ENCODE data around the gene SMARCB1.
A peak's percentile ranks its signal among the peaks of the same experiment; 100 is the strongest.

SMARCB1 gene

DNA sequence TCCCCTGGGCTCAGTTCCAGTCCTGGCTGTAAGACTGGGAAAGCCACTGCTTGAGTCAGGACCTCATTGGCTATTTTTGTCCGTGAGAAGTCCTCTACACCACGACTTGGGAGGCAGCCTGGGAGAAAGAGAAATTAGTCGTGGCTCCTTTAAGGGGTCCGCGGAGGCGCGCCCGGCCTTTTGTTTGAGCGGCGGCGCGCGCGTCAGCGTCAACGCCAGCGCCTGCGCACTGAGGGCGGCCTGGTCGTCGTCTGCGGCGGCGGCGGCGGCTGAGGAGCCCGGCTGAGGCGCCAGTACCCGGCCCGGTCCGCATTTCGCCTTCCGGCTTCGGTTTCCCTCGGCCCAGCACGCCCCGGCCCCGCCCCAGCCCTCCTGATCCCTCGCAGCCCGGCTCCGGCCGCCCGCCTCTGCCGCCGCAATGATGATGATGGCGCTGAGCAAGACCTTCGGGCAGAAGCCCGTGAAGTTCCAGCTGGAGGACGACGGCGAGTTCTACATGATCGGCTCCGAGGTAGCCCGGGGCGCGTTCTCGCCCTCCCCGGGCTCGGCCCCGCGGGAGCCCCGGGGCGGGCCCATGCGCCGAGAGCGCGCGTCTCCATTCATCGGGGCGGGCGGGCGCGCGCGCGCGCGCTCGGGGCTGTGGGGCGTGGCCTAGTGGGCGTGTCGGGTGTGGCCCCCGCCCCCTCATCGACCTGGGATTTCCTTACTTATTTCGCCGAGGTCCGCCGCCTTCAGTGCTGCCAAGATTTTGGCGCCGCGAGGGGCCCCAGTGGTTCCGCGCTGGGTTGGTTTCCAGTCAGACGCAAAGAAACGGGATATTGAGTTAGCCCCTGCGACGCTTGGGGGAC is at the start of gene SMARCB1:
SMARCB1 (plus strand) TSS at position 215 of the 848 bp plus-strand sequence; CDS start at position 419, 204 bp downstream.
- DNase-seq = peak; percentile 70

DNA sequence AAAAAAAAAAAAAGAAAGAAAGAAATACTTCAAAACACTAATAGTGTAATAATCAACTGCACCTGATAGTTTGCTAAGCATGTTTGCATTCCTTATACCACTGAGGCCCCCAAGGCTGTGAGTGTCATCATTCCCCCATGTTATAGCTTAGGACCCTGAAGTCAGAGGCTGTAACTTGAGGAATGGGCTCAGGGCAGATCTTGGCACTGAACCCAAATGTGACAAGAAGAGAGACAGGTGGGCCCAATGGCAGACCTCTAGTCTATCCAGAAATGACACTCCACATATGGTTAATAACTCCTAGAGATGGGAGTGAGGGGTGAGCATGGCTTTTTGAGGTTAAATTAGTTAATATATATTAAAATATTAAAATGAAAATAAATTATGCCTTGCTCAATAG is 49.1 kb upstream of the SMARCB1 start:
- no peak for DNase-seq

DNA sequence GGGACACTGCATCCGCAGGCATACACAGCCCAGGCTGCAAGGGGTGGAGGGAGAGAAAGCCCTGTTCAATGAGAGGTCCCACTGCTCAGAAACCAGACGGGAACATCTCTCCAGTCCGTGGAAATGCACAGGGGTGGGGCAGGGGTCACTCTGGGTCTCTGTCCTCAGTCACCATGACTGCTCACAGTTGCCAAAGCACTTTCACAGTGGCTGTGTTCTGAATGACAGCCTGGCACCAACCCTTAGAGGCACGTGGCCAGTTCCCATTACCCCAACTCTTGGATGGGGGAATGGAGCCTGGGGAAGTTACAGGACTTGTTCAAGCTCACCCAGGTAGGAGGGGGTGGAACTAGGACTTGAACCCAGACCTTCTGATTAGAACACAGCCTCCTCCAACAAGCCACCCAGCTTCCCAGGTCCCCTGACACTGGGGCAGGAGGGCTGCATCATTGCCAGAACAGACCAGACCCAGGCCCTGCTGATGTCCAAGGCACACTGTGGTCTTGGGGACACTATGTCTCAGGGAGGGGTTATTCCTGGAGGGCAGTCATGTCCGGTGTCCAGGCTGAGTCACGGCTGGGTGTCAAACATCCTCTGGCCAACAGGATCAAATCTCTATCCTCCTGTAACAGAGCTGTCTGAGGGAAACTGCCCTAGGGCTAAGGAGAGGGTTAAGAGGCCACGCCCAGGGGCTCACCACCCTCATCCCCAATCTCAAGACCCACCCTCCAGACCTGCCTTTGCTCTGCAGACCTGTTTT is 44.1 kb upstream of the SMARCB1 start:
- DNase-seq = no peak

- no peak for DNase-seq
Observed at GRCh38 chr22:23743303-23743705, 43.5 kb upstream of the SMARCB1 start.

DNA sequence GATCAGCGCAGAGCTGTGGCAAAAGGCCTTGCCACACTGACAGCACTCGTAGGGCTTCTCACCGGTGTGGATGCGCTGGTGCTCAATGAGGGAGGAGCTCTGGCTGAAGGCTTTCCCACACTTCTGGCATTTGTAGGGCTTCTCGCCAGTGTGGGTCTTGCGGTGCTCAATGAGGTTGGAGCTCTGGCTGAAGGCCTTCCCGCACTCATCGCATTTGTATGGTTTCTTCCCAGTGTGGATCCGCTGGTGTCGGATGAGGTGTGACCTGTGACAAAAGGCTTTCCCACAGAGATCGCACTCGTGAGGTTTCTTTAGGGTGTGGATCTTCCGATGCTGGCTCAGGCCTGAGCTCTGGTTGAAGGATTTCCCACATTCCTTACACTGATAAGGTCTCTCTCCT is 42.8 kb upstream of the SMARCB1 start:
- DNase-seq = no peak

GRCh38 chr22:23744485-23744884 is 42.3 kb upstream of the SMARCB1 start:
- DNase-seq = no peak

DNA sequence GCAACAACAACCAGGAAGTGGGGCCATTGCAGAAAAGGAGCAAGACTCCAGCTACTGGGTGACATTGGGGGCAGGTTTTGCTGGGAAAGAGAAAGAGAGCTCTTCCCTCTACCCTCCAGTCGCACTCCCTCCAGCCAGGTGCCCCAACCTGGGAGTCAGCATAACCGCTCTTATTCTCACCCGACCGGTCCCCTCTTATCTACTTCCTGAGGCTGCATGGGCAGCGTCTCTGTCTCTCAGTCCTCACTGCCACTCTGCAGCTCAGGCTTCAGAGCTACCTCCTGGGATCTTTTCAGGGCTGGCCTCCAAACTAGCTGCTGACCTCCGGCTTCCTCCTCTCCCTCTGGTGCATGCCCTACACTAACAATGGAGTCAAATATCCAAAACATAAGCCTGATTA is 41.0 kb upstream of the SMARCB1 start:
- DNase-seq = no peak

DNA sequence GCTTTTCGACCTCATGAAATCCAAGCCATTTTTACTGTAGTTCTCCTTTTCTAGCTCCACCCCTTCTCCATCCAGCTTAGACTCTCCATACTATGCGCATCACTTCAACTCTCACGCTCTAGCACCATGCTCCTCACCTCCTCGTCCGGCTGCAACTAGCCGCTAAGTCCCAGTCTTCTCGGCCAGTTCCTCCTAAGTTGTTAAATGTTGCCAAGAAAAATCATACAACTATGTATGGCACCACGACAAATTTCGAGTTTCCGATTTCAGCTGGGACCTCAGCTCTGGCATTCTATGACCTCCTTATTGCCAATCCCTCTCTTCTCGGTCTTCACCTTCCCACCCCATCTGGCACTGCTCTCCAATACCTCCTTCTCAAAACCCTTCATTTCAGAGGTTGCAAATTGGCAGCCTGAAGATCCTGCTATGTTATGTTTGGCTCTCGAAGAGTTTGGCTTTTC is 36.9 kb upstream of the SMARCB1 start:
- DNase-seq = no peak

DNA sequence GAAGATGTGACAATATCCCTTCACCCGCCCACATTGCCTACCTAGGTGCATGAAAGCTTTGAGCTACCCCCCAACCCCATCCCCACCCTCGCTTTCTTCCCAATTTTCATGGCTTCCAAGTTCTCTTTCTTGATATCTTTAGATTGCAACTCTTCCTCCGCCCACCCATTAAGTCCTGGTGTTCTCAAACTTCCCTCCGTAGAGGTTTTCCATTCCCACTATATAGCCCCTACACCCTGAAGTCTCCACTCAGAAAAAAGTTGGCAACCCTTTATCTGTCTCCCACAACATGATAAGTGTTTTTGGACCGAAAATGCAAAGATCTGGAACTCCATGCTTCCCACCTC is 36.4 kb upstream of the SMARCB1 start:
- DNase-seq = no peak

- DNase-seq = peak; percentile 52
Observed at GRCh38 chr22:23750714-23751440, 35.9 kb upstream of the SMARCB1 start, which contains the start of gene ZNF70. ZNF70 (minus strand) TSS chr22:23751112; CDS start chr22:23745140, 5,972 bp downstream.

GRCh38 chr22:23751441-23751996 is 35.2 kb upstream of the SMARCB1 start:
- no peak for DNase-seq

DNA sequence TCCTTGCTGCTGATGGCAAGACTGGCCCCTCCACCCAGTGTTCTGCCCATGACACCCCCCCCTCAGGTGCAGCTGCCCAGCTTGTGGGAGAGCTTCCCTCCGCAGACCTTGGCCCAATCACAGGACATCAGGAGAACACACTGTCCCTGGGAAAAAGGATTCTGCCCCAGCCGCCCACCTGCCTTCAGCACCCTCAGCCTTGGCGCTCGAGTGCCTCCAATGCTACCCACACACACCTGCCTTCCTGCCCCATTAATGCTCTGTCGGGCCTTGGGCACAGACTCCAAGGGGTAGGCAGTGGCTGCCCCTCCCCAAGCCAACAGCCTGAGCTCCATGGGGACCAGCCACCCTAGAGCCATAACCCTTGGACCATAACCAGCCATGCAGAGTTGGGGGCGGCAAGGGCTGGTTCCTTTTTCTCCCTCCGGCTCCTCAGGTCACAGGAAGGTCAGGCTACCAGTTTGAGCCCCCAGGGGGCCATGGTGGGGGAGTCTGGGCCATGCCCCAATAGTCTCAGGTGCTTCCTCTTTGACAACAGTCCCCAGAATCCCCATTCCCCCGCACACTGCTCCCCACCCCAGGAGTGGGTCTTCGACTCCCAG is 34.6 kb upstream of the SMARCB1 start:
- DNase-seq = no peak

DNA sequence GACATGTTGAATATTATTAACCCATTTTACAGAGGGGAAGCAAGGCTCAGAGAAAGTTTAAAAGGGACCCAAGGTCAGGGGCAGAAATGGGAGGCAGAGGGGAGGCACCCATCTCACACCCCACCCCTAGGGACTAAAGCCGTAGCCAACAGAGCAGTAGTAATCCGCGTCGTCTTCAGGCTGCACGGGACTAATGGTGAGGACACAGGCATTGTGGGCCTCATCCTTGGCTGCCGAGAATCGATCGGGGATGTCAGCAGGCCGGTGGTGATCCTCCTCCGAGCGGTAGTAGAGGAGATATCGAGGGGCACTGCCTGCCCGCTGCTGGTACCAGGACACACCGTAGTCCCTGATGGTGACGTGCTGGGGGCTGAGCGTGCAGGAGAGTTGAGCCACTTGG is 34.0 kb upstream of the SMARCB1 start:
- DNase-seq = no peak

DNA sequence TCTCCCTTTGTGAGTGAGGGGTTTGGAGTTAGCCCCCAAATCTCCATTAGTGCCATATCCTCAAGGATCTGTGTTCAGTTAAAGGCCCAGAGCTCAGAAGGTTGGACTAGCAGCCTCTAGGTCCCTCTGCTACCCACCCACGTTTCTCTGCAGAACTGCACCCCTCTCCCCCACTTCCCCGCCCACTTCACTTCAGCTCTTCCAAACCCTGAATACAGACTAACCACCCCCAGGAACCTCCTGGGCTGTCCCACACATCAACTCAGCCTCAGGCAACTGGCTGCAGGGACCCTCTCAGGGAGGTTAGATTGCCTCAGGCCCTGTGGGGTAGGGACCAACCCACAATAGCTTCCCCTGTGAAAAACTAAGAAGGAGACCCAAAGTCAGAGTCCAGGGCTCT is 33.4 kb upstream of the SMARCB1 start:
- DNase-seq = no peak

DNA sequence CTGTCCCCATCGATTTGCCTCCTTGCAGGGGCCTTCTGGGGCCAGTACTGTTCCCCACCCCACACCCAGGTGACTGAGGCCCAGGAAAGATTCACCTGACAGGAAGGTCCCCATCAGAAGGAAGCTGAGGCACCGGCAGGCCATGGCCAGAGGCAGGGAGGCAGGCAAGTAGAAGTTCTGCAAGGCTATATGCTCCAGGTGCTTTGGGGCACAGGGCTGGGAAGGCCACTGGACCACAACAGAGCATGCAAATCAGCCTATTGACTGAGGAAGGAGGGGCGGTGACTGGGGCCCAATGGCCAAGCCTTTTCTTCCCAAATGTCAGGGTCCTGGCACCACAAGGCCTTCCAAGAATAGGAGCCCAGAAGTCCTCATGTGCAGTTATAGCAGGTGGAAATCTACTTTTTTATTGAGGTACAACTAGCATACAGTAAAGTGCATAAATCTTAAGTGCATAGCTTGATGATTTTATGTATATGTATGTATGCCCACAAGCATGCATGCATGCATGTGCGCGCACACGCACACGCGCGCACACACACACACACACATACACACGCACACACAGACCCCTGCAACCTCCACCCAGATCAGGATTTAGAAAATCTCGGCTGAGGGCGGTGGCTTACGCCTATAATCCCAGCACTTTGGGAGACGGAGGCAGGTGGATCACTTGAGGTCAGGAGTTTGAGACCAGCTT is 32.4 kb upstream of the SMARCB1 start, which contains the start of gene VPREB3:
VPREB3 (minus strand) TSS at position 206 of the 700 bp plus-strand sequence; CDS start at position 144, 62 bp downstream.
- no peak for DNase-seq

DNA sequence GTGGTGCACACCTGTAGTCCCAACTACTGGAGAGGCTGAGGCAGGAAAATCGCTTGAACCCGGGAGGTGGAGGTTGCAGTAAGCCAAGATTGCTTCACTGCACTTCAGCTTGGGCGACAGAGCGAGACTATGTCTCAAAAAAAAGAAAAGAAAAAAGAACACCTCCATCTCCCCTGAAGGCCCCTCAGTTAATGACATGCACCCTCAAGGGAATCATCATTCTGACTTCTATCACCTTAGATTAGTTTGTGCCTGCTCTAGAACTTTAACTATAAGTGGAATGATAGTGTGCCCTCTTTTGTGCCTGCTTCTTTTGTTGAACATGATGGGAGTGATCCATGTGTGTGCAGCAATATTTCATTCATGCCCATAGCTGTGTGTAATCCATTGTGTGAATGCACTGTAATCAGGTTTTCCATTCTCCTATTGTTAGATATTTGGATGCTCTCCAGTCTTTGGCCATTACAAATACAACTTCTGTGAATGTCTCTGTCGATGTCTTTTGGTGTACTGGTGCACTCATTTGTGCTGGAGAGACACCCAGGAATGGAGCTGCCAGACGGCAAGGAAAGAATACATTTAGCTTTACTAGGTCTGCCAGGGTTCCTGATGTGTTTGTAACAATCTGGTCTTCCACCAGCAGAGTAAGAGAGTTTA is 31.7 kb upstream of the SMARCB1 start:
- DNase-seq = no peak

GRCh38 chr22:23755711-23756110 is 31.1 kb upstream of the SMARCB1 start:
- DNase-seq = no peak

- no peak for DNase-seq
Observed at GRCh38 chr22:23756891-23757290, 29.9 kb upstream of the SMARCB1 start.

DNA sequence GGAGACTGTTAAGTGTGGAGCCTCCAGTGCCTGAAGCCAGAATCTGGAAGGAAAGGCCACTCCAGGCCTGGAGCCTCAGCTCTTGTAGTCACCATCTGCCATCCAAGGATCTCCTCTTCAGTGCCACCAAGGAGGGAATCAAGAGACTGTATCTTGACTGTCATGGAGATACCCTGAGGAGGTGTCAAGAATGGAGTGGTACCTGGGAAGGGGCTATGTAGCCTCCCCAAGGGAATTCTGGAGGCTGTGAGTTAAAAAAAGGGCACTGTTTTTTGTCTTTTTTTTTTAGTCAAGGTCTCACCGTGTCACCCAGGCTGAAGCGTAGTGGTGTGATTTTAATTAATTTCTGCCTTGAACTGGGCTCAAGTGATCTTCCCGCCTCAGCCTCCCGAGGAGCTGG is 27.2 kb upstream of the SMARCB1 start:
- DNase-seq = no peak

DNA sequence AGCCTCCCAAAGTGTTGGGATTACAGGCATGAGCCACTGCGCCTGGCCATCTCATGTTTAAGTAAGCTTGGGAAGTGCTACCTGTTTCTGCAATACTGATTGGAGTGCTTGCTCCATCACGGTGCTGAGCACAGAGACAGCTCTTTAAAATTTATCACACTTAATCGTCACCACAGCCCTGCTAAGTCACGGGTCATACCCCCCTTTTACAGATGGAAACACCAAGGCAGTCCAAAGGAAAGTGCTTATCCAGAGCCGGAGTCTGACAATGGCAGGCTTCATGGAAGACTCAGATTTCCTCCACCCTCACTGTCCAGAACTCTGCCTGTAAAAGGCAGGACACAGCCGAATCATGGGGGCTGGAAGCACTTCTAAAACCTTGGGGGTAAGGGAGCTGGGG is 26.7 kb upstream of the SMARCB1 start:
- DNase-seq = no peak
